Panc1 (cell line): ENCODE results near the gene PSRC1. TPM values are rescaled to one million over a fixed set of nuclear protein-coding genes. Genes with fewer than 3 reads are reported as not detected.

ENCODE experiments used
- ATAC-seq: fragments of 200-7000 bp; cut with Tn5 transposase; 2 replicates; pipeline ENCODE4 v1.9.1; 2020; ENCODE audit warnings: mild to moderate bottlenecking, moderate library complexity
- BruUV-seq: library from RNA; stranded (reverse); fragments of 400-500 nt; replicated peaks from 2 replicates; lab custom pipeline; 2021; lab: Mats Ljungman, UMichigan
- CTCF ChIA-PET: fragments of 300-600 bp; sonication (Branson Sonifier 250); formaldehyde crosslinking; loops from one replicate; lab custom pipeline; 2022; ENCODE audit warnings: antibody characterized with exemption; lab: Charles Lee
- POLR2A ChIA-PET: fragments of 300-600 bp; sonication (Branson Sonifier 250); formaldehyde crosslinking; loops from one replicate; lab custom pipeline; 2022; ENCODE audit warnings: antibody characterized with exemption; lab: Charles Lee
- DNase-seq: peaks from one replicate; pipeline ENCODE4 v3.0.0-alpha.2; 2010; ENCODE audit warnings: low read depth, low spot score
- H3K27ac ChIP-seq: 2 replicates; pipeline ENCODE4 v1.5.1; 2011; ENCODE audit warnings: mild to moderate bottlenecking, low read length, inconsistent platforms
- H3K27me3 ChIP-seq: fragments of 200-500 bp; sonication (Bioruptor generic); 2 replicates; pipeline ENCODE4 v1.6.0; 2014; ENCODE audit warnings: low read length, inconsistent platforms; ENCODE audit not compliant: control insufficient read depth, insufficient read depth
- H3K36me3 ChIP-seq: fragments of 200-500 bp; sonication (Bioruptor generic); 2 replicates; pipeline ENCODE4 v1.5.1; 2014; ENCODE audit warnings: inconsistent platforms, mild to moderate bottlenecking, low read length, moderate library complexity; ENCODE audit not compliant: control insufficient read depth, insufficient read depth
- H3K4me1 ChIP-seq: 2 replicates; pipeline ENCODE4 v1.5.1; 2011; ENCODE audit warnings: inconsistent platforms, mild to moderate bottlenecking, low read length, moderate library complexity; ENCODE audit not compliant: control insufficient read depth, insufficient read depth
- H3K4me3 ChIP-seq, 2 experiments: 2 replicates each; pipeline ENCODE4 v1.5.1; 2011 to 2012; ENCODE audit warnings: low read depth in 2 of 2, low read length in 2 of 2, mild to moderate bottlenecking in 2 of 2, inconsistent platforms in 1 of 2, moderate library complexity in 1 of 2
- H3K9me3 ChIP-seq: fragments of 200-500 bp; sonication (Bioruptor generic); 2 replicates; pipeline ENCODE4 v1.5.1; 2014; ENCODE audit warnings: low read depth, mild to moderate bottlenecking, inconsistent platforms, low read length, moderate library complexity; ENCODE audit not compliant: control insufficient read depth, insufficient read depth
- POLR2AphosphoS5 ChIP-seq: IDR thresholded peaks from 2 replicates; pipeline ENCODE4 v1.6.1; 2012; ENCODE audit warnings: mild to moderate bottlenecking, low read depth, low read length, moderate library complexity
- SIN3A ChIP-seq: IDR thresholded peaks from 2 replicates; pipeline ENCODE4 v1.6.1; 2012; ENCODE audit warnings: low read depth, mild to moderate bottlenecking, low read length, moderate library complexity, borderline replicate concordance; ENCODE audit not compliant: insufficient read depth
- TCF7L2 ChIP-seq: IDR thresholded peaks from 2 replicates; pipeline ENCODE4 v1.6.1; 2011; ENCODE audit warnings: mild to moderate bottlenecking, low read depth, low read length, inconsistent platforms
- in situ Hi-C: cut with HindIII; loops from 2 replicates; pipeline ENCODE4 v1.10.0; 2016; ENCODE audit warnings: low sequenced_read_pairs, low pct_unique_long_range_greater_than_20kb
- intact Hi-C: fragments of 100-400 bp; cut with micrococcal nuclease; formaldehyde crosslinking; loops from one replicate; pipeline ENCODE4 v1.10.0; 2022; ENCODE audit not compliant: unreplicated experiment
- total RNA-seq: library from RNA; stranded (reverse); gene quantifications from one replicate; pipeline ENCODE4 v1.2.1, GENCODE V29; 2021; ENCODE audit not compliant: unreplicated experiment
- TF ChIP-seq, protein P1 (sequence below), 2 experiments: IDR thresholded peaks; 2 replicates each; pipeline ENCODE4 v1.6.1; 2011 to 2012; ENCODE audit warnings: low read depth in 2 of 2, control low read depth in 1 of 2, low read length in 1 of 2, mild to moderate bottlenecking in 1 of 2, moderate library complexity in 1 of 2; ENCODE audit not compliant: insufficient read depth in 1 of 2
- TF ChIP-seq, protein P2 (sequence below): fragments of 450-650 bp; IDR thresholded peaks from 2 replicates; pipeline ENCODE4 v1.5.1; 2017; ENCODE audit warnings: mild to moderate bottlenecking

The PSRC1 gene
- total RNA-seq, 1 experiment from 2014 or later = 40.6 TPM

DNA sequence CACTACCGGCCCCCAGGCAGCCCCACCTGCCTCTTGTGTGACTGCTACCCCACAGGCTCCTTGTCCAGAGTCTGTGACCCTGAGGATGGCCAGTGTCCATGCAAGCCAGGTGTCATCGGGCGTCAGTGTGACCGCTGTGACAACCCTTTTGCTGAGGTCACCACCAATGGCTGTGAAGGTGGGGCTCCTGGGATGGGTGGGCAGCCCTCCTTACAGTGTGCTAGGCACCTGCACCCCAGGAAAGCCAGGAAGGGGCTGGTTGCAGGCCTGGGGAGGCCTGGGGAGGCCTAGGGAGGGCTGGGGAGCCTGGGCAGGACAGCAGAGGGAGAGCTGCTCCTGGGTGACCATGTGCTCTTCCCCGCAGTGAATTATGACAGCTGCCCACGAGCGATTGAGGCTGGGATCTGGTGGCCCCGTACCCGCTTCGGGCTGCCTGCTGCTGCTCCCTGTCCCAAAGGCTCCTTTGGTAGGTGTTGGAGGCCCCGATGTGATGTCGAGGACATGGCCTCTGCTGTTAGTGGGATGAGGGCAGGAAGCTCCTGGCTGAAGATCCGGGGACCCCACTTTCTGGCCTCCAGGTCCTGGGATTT is 17.1 kb downstream of the PSRC1 start:
- ATAC-seq (no peak), DNase-seq (no peak)
- intact Hi-C loops (no loop called here), in situ Hi-C loops (no loop called here)
- Histone ChIP-seq H3K27ac (no peak overlapping the region), H3K36me3 (no peaks in the 10 kb centered on the region), H3K4me3 (no peak overlapping the region), H3K4me1 (no peaks in the 10 kb centered on the region), H3K9me3 (no peaks in the 10 kb centered on the region), H3K27me3 (no peaks in the 10 kb centered on the region)
- CTCF ChIA-PET = no interaction called here
- TF ChIP-seq, protein P1, sequence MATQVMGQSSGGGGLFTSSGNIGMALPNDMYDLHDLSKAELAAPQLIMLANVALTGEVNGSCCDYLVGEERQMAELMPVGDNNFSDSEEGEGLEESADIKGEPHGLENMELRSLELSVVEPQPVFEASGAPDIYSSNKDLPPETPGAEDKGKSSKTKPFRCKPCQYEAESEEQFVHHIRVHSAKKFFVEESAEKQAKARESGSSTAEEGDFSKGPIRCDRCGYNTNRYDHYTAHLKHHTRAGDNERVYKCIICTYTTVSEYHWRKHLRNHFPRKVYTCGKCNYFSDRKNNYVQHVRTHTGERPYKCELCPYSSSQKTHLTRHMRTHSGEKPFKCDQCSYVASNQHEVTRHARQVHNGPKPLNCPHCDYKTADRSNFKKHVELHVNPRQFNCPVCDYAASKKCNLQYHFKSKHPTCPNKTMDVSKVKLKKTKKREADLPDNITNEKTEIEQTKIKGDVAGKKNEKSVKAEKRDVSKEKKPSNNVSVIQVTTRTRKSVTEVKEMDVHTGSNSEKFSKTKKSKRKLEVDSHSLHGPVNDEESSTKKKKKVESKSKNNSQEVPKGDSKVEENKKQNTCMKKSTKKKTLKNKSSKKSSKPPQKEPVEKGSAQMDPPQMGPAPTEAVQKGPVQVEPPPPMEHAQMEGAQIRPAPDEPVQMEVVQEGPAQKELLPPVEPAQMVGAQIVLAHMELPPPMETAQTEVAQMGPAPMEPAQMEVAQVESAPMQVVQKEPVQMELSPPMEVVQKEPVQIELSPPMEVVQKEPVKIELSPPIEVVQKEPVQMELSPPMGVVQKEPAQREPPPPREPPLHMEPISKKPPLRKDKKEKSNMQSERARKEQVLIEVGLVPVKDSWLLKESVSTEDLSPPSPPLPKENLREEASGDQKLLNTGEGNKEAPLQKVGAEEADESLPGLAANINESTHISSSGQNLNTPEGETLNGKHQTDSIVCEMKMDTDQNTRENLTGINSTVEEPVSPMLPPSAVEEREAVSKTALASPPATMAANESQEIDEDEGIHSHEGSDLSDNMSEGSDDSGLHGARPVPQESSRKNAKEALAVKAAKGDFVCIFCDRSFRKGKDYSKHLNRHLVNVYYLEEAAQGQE (IDR thresholded peaks at IDR 0.05; ENCODE audit: insufficient read depth in 1 of 2, low read depth in 2 of 2, low read length in 1 of 2) = no peak
- no peak for TF ChIP-seq SIN3A
- TF ChIP-seq, protein P2, sequence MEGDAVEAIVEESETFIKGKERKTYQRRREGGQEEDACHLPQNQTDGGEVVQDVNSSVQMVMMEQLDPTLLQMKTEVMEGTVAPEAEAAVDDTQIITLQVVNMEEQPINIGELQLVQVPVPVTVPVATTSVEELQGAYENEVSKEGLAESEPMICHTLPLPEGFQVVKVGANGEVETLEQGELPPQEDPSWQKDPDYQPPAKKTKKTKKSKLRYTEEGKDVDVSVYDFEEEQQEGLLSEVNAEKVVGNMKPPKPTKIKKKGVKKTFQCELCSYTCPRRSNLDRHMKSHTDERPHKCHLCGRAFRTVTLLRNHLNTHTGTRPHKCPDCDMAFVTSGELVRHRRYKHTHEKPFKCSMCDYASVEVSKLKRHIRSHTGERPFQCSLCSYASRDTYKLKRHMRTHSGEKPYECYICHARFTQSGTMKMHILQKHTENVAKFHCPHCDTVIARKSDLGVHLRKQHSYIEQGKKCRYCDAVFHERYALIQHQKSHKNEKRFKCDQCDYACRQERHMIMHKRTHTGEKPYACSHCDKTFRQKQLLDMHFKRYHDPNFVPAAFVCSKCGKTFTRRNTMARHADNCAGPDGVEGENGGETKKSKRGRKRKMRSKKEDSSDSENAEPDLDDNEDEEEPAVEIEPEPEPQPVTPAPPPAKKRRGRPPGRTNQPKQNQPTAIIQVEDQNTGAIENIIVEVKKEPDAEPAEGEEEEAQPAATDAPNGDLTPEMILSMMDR = no peak
- POLR2A ChIA-PET = no interaction called here
- BruUV-seq = no TSS peak

DNA sequence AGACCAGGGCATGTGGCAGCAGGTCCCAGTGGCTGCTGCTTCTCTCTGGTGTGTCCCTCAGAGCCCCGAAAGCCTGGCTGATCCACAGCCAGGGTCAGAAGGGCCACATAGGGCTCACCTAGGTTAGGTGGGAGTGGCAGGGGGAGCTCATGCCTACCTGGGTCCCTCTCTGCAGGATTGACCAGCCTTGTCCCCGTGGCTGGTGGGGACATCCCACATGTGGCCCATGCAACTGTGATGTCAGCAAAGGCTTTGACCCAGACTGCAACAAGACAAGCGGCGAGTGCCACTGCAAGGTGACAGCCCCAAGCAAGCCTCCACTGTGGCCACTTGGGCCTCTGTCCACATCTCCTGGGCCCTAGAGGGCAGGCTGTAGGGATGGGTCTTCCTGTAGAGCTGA is 17.9 kb downstream of the PSRC1 start:
- Histone ChIP-seq H3K9me3 (no peaks in the 10 kb centered on the region), H3K4me1 (no peaks in the 10 kb centered on the region), H3K36me3 (no peaks in the 10 kb centered on the region), H3K27ac (no peak overlapping the region), H3K27me3 (no peaks in the 10 kb centered on the region), H3K4me3 (no peak overlapping the region)
- BruUV-seq = no TSS peak
- no peak for DNase-seq
- no peak for TF ChIP-seq SIN3A
- no peak for TF ChIP-seq TCF7L2
- TF ChIP-seq, protein P2 = no peak
- TF ChIP-seq POLR2AphosphoS5 = no peak
- TF ChIP-seq, protein P1 (IDR thresholded peaks at IDR 0.05; ENCODE audit: insufficient read depth in 1 of 2, low read depth in 2 of 2, low read length in 1 of 2) = no peak
- ChIA-PET CTCF (interaction anchor here (0.6 kb wide), 1 partner anchor 134 kb away, joined by 5 read pairs; no protein-coding TSS in a partner anchor), POLR2A (no interaction called here)
- intact Hi-C loops (no loop called here), in situ Hi-C loops (no loop called here)
- no peak for ATAC-seq
